BE2C (cell line): ENCODE data around the gene TEK.

Experiments
- DNase-seq: peaks from one replicate; pipeline ENCODE4 v3.0.0-alpha.2; 2020
- H3K27me3 ChIP-seq: fragments of 250-450 bp; sonication (Bioruptor Pico); 2 replicates; pipeline ENCODE4 v1.5.1; 2020; ENCODE audit warnings: mild to moderate bottlenecking
- H3K36me3 ChIP-seq: fragments of 250-450 bp; sonication (Bioruptor Pico); 2 replicates; pipeline ENCODE4 v1.5.1; 2020; ENCODE audit warnings: mild to moderate bottlenecking
- H3K4me1 ChIP-seq: fragments of 250-450 bp; sonication (Bioruptor Pico); 2 replicates; pipeline ENCODE4 v1.5.1; 2020
- H3K4me3 ChIP-seq: 2 replicates; pipeline ENCODE4 v1.5.1; 2011; ENCODE audit warnings: low read depth, low read length
- H3K9me3 ChIP-seq: fragments of 250-450 bp; sonication (Bioruptor Pico); 2 replicates; pipeline ENCODE4 v1.5.1; 2020
- CTCF ChIP-seq: IDR thresholded peaks from 2 replicates; pipeline ENCODE4 v1.5.1; 2012; ENCODE audit warnings: mild to moderate bottlenecking, low read depth, low read length

The TEK gene

GRCh38 chr9:27094640-27095298 lies 14.3 kb upstream of the TEK start:
- Histone ChIP-seq H3K9me3 (no peaks in the 10 kb centered on the region), H3K36me3 (no peaks in the 10 kb centered on the region), H3K4me3 (no peak overlapping the region), H3K4me1 (no peaks in the 10 kb centered on the region), H3K27me3 (no peaks in the 10 kb centered on the region)
- TF ChIP-seq CTCF, result no peak
- no peak for DNase-seq

- no peak overlapping the region for H3K4me3 ChIP-seq
- H3K9me3 ChIP-seq, result no peaks in the 10 kb centered on the region
- H3K36me3 ChIP-seq, result no peaks in the 10 kb centered on the region
- no peaks in the 10 kb centered on the region for H3K4me1 ChIP-seq
- peaks cover 11% of the 10 kb centered on the region for H3K27me3 ChIP-seq
- TF ChIP-seq CTCF, result no peak
- no peak for DNase-seq
Measured at GRCh38 chr9:27107241-27107640, 1.8 kb upstream of the TEK start.

- Histone ChIP-seq H3K36me3 (no peaks in the 10 kb centered on the region), H3K4me1 (no peaks in the 10 kb centered on the region), H3K4me3 (no peak overlapping the region), H3K27me3 (peaks cover 11% of the 10 kb centered on the region), H3K9me3 (no peaks in the 10 kb centered on the region)
- no peak for DNase-seq
- no peak for TF ChIP-seq CTCF
Measured at GRCh38 chr9:27109621-27110020, 596 bp downstream of the TEK start.

- Histone ChIP-seq H3K4me3 (no peak overlapping the region), H3K4me1 (no peaks in the 10 kb centered on the region), H3K9me3 (no peaks in the 10 kb centered on the region), H3K36me3 (no peaks in the 10 kb centered on the region), H3K27me3 (peaks cover 11% of the 10 kb centered on the region)
- TF ChIP-seq CTCF, result no peak
- no peak for DNase-seq
Measured at GRCh38 chr9:27110181-27110580, 1.2 kb downstream of the TEK start.

- H3K9me3 ChIP-seq, result no peaks in the 10 kb centered on the region
- no peak for DNase-seq
- H3K4me3 ChIP-seq, result no peak overlapping the region
- peaks cover 11% of the 10 kb centered on the region for H3K27me3 ChIP-seq
- no peak for TF ChIP-seq CTCF
- H3K4me1 ChIP-seq, result no peaks in the 10 kb centered on the region
- H3K36me3 ChIP-seq, result no peaks in the 10 kb centered on the region
Measured at GRCh38 chr9:27112235-27112634, 3.2 kb downstream of the TEK start.

- no peak overlapping the region for H3K4me3 ChIP-seq
- H3K27me3 ChIP-seq, result no peaks in the 10 kb centered on the region; the same call in 1 of the 2 replicates
- no peaks in the 10 kb centered on the region for H3K4me1 ChIP-seq
- no peak for TF ChIP-seq CTCF
- H3K36me3 ChIP-seq, result no peaks in the 10 kb centered on the region
- H3K9me3 ChIP-seq, result no peaks in the 10 kb centered on the region; the same call in 1 of the 2 replicates
- no peak for DNase-seq
Measured at GRCh38 chr9:27117489-27118135, 8.6 kb downstream of the TEK start.
